SU-DHL-6 (cell line): ENCODE results near the gene PIGL.

ENCODE experiments used
- EZH2phosphoT487 ChIP-seq: fragments of 200-600 bp; sonication (generic), shearing (Covaris generic); conservative IDR thresholded peaks from 2 replicates; pipeline ENCODE4 v1.6.1; 2018; ENCODE audit warnings: mild to moderate bottlenecking, antibody characterized with exemption, low read length, moderate library complexity, mixed read lengths
- TF ChIP-seq, protein P1 (sequence below): fragments of 200-600 bp; sonication (generic); IDR thresholded peaks from one replicate; pipeline ENCODE4 v1.5.1; 2017; ENCODE audit warnings: antibody characterized with exemption, mild to moderate bottlenecking, low read length, moderate library complexity; ENCODE audit not compliant: insufficient read depth, poor library complexity, severe bottlenecking

- TF ChIP-seq, protein P1, sequence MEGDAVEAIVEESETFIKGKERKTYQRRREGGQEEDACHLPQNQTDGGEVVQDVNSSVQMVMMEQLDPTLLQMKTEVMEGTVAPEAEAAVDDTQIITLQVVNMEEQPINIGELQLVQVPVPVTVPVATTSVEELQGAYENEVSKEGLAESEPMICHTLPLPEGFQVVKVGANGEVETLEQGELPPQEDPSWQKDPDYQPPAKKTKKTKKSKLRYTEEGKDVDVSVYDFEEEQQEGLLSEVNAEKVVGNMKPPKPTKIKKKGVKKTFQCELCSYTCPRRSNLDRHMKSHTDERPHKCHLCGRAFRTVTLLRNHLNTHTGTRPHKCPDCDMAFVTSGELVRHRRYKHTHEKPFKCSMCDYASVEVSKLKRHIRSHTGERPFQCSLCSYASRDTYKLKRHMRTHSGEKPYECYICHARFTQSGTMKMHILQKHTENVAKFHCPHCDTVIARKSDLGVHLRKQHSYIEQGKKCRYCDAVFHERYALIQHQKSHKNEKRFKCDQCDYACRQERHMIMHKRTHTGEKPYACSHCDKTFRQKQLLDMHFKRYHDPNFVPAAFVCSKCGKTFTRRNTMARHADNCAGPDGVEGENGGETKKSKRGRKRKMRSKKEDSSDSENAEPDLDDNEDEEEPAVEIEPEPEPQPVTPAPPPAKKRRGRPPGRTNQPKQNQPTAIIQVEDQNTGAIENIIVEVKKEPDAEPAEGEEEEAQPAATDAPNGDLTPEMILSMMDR, result no peak
- no peak for TF ChIP-seq EZH2phosphoT487
These were observed 56.5 kb downstream of the PIGL start for GRCh38 chr17:16273499-16273898.
